Adrenal gland (tissue), 12 donors: ENCODE measurements around the gene ANXA9. TPM values are rescaled to one million over a fixed set of nuclear protein-coding genes. Genes with fewer than 3 reads are reported as not detected.

Experiments
- DNase-seq, 7 donors: peaks; one replicate each; pipeline ENCODE4 v3.0.0-alpha.2; 2019 to 2020
- H3K27ac ChIP-seq, 5 donors: fragments of 200-600 bp; sonication (generic) in 4 of 5; 1 replicate in 3 of 5; 2 replicates in 2 of 5; pipeline versions ENCODE4 v1.5.1 to v1.8.0; 2016 to 2020; ENCODE audit warnings: mild to moderate bottlenecking in 1 of 5
- H3K27me3 ChIP-seq: fragments of 200-600 bp; 2 replicates; pipeline ENCODE4 v1.8.0; 2021
- H3K36me3 ChIP-seq, 2 donors: fragments of 200-600 bp; replicated peaks in 1 of 2; 1 replicate in 1 of 2; 2 replicates in 1 of 2; pipeline versions ENCODE4 v1.5.1 to v1.8.0; 2018 to 2022
- H3K4me1 ChIP-seq, 2 donors: fragments of 200-600 bp; replicated peaks in 1 of 2; 1 replicate in 1 of 2; 2 replicates in 1 of 2; pipeline versions ENCODE4 v1.5.1 to v1.8.0; 2018 to 2021
- H3K4me3 ChIP-seq, 4 donors: fragments of 200-600 bp; sonication (generic) in 3 of 4; one replicate each; pipeline ENCODE4 v1.5.1; 2016 to 2018
- H3K9me3 ChIP-seq, 3 donors: fragments of 200-600 bp; sonication (generic) in 1 of 3; replicated peaks in 1 of 3; 1 replicate in 2 of 3; 2 replicates in 1 of 3; pipeline versions ENCODE4 v1.5.1 to v1.8.0; 2016 to 2021
- CTCF ChIP-seq, 6 experiments: fragments of 450-650 bp in 4 of 6; fragments of 200-600 bp in 2 of 6; sonication (generic) in 1 of 6; IDR thresholded peaks; 1 replicate in 5 of 6; 2 replicates in 1 of 6; pipeline versions ENCODE4 v1.5.1 to v1.8.0; 2016 to 2021; ENCODE audit warnings: antibody characterized with exemption in 6 of 6, mild to moderate bottlenecking in 2 of 6, moderate library complexity in 1 of 6
- POLR2A ChIP-seq, 2 donors: fragments of 450-650 bp; IDR thresholded peaks; one replicate each; pipeline ENCODE4 v1.6.1; 2017; ENCODE audit warnings: antibody characterized with exemption in 2 of 2, mild to moderate bottlenecking in 2 of 2, moderate library complexity in 1 of 2
- WGBS, 4 donors: extraction: QIAGEN DNeasy Blood & Tissue Kit in 2 of 4; methylation state at CpG; one replicate each; pipeline versions ENCODE4 v1.1.5 to v1.1.7; 2013 to 2017; 5-methylcytosine and 5-hydroxymethylcytosine counted together
- intact Hi-C, 2 donors: fragments of 100-400 bp; cut with DNase I; formaldehyde crosslinking; loops; one replicate each; pipeline versions ENCODE4 v1.14.1 to v1.15.0; 2022 to 2023
- polyA plus RNA-seq, 3 donors: library from polyadenylated mRNA; stranded (reverse); fragments of 200-250 nt in 2 of 3; fragments of 350-450 nt in 1 of 3; fragmentation: Illumina TruSeq in 1 of 3; extraction: RNeasy Lipid Tissue Mini Kit (QIAGEN cat#74804) in 1 of 3; gene quantifications; one replicate each; pipeline ENCODE4 v1.2.3, GENCODE V29; 2013 to 2014
- total RNA-seq, 9 donors: library from RNA; depleted of rRNA in 4 of 9; stranded (reverse); fragments of >200 nt in 4 of 9; fragments of 120-200 nt in 1 of 9; fragmentation: NEBNext Ultra II Directional in 1 of 9; extraction: Animal tissue kit (Norgen Biotek cat#: 25700) in 1 of 9; gene quantifications; one replicate each; pipeline versions ENCODE4 v1.1.0 to v1.2.4, GENCODE V29; 2013 to 2023
- donor health status: healthy with polysubstance abuse.
- donor health status: Bipolar disorder and iron deficiency.
- donor health status: DM: yes; HTN: yes; CAD: no.
- donor health status: DM: no; HTN: no; CAD: no.
- donor health status: DM: no; HTN: no; CAD: no.
- donor health status: DM: yes; HTN: yes; CAD: no.

ANXA9 gene
- total and polyA plus RNA-seq, 12 donors, result 0.18 to 3.2 (median 0.45) TPM

- intact Hi-C loops, result no loop called here
- H3K27ac ChIP-seq, result peak overlapping the region in 3 of 5 donors; percentile 30 to 74 (median 63)
Observed at GRCh38 chr1:151013518-151013917, 31.4 kb downstream of the ANXA9 start.

DNA sequence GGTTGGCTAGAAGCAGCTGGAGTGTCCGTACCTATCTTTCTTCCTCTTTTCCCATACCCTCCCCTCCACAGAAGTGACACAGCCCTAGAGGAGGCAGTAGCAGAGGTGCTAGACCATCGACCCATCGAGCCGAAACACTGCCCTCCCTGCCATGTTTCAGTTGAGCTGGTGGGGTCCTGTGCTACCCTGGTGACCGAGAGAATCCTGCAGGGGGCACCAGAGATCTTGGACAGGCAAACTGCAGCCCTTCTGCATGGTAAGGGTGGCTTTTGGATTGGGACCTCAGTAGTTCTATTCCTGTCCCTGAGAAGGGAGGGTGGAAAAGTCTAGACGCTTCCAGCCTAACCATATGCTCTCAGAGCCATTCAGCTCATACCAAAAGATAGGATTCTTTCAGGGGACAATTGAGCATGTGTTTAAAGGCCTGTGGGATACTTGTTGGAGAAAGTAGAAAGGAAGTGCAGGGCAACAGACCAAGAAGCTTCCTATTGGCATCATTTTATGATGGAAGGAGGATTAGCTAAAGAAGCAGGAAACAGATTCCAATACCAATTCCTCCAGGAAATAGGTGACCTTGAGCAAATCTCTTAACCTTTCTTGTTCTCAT lies 42.6 kb downstream of the ANXA9 start:
- TF ChIP-seq CTCF (IDR thresholded peaks at IDR 0.05) (peak; percentile 61 to 85 (median 74)), POLR2A (IDR thresholded peaks at IDR 0.05) (no peak)
- H3K4me1 ChIP-seq, result peaks cover 0 to 5% of the 10 kb centered on the region in 2 donors
- peak; percentile 79 to 93 (median 88) for DNase-seq
- H3K9me3 ChIP-seq, result no peaks in the 10 kb centered on the region
- WGBS, 4 donors, result 15 to 23% (median 18%) methylated on average over 5 to 6 of the region's 6 CpGs
- peaks cover 0 to 33% of the 10 kb centered on the region in 2 donors for H3K36me3 ChIP-seq
- H3K27me3 ChIP-seq, result no peaks in the 10 kb centered on the region
- peak overlapping the region in 1 of 5 donors; percentile 41 for H3K27ac ChIP-seq
- intact Hi-C loops, result loop anchor here in 1 of 2 donors (10.0 kb wide), 1 partner anchor 130 kb away; the partner anchor contains the start of gene TNFAIP8L2
- no peak overlapping the region for H3K4me3 ChIP-seq

More at GRCh38 chr1:151013518-151013917, 31.4 kb downstream of the ANXA9 start:
- Histone ChIP-seq H3K27me3 (no peaks in the 10 kb centered on the region), H3K36me3 (peaks cover 0 to 9% of the 10 kb centered on the region in 2 donors), H3K4me1 (peaks cover 4 to 40% of the 10 kb centered on the region in 2 donors), H3K4me3 (no peak overlapping the region), H3K9me3 (no peaks in the 10 kb centered on the region)
- peak in 4 of 7 donors; percentile 46 to 62 (median 57) for DNase-seq
- TF ChIP-seq POLR2A (IDR thresholded peaks at IDR 0.05), result no peak
- TF ChIP-seq CTCF (IDR thresholded peaks at IDR 0.05), result no peak
- 42 to 44% (median 43%) methylated on average over 2 of the region's 2 CpGs for WGBS, 4 donors

GRCh38 chr1:151026460-151026859 lies 44.4 kb downstream of the ANXA9 start:
- H3K4me3 ChIP-seq, result no peak overlapping the region
- intact Hi-C loops, result loop anchor here in 1 of 2 donors (10.0 kb wide), 1 partner anchor 128 kb away; the partner anchor contains the start of gene TNFAIP8L2
- TF ChIP-seq CTCF (IDR thresholded peaks at IDR 0.05) (no peak), POLR2A (IDR thresholded peaks at IDR 0.05) (no peak)
- no peaks in the 10 kb centered on the region for H3K27me3 ChIP-seq
- H3K4me1 ChIP-seq, result peaks cover 0 to 5% of the 10 kb centered on the region in 2 donors
- H3K9me3 ChIP-seq, result no peaks in the 10 kb centered on the region
- no peak overlapping the region for H3K27ac ChIP-seq
- peaks cover 0 to 49% of the 10 kb centered on the region in 2 donors for H3K36me3 ChIP-seq
- DNase-seq, result no peak

DNA sequence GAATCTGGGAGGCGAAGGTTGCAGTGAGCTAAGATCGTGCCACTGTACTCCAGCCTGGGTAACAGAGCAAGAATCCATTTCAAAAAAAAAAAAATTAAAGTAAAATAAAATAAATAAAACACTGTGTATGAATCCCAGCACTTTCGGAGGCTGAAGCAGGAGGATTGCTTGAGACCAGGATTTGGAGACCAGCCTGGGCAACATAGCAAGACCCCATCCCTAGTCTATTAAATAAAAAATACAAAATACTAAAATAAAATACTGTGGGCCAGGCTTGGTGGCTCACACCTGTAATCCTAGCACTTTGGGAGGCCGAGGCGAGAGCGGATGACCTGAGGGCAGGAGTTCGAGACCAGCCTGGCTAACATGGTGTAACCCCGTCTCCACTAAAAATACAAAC lies 50.1 kb downstream of the ANXA9 start:
- Histone ChIP-seq H3K4me1 (no peaks in the 10 kb centered on the region), H3K36me3 (peaks cover 0 to 49% of the 10 kb centered on the region in 2 donors), H3K4me3 (no peak overlapping the region), H3K27ac (no peak overlapping the region), H3K27me3 (no peaks in the 10 kb centered on the region), H3K9me3 (no peaks in the 10 kb centered on the region)
- DNase-seq, result no peak
- WGBS, 4 donors, result 95 to 96% (median 96%) methylated on average over 8 of the region's 8 CpGs
- intact Hi-C loops, result no loop called here
- TF ChIP-seq POLR2A (IDR thresholded peaks at IDR 0.05), result no peak
- no peak for TF ChIP-seq CTCF (IDR thresholded peaks at IDR 0.05)
